GM13977 (cell line): ENCODE measurements around the gene NLGN4Y.

ENCODE experiments used
- DNase-seq: peaks from one replicate; pipeline ENCODE4 v3.0.0; 2012; ENCODE audit warnings: low spot score
- CTCF ChIP-seq: IDR thresholded peaks from 2 replicates; pipeline ENCODE4 v1.5.1; 2012; ENCODE audit warnings: mild to moderate bottlenecking, control low read depth; ENCODE audit not compliant: insufficient read depth; ENCODE audit errors: extremely low read depth, missing control alignments
- in situ Hi-C: fragments of 300-500 bp; cut with MboI; formaldehyde crosslinking; loops from one replicate; pipeline ENCODE4 v1.12.0; 2022; ENCODE audit warnings: low sequenced_read_pairs, low pct_unique_long_range_greater_than_20kb, mixed read lengths, inconsistent platforms; ENCODE audit not compliant: unreplicated experiment

The NLGN4Y gene

GRCh38 chrY:14778208-14778607 is 253.9 kb downstream of the NLGN4Y start:
- in situ Hi-C loops = no loop called here
- TF ChIP-seq CTCF = no peak

GRCh38 chrY:14793104-14793503 is 268.8 kb downstream of the NLGN4Y start:
- no peak for DNase-seq
- TF ChIP-seq CTCF = no peak
- in situ Hi-C loops = no loop called here

More at GRCh38 chrY:14778208-14778607, 253.9 kb downstream of the NLGN4Y start:
- DNase-seq = no peak

DNA sequence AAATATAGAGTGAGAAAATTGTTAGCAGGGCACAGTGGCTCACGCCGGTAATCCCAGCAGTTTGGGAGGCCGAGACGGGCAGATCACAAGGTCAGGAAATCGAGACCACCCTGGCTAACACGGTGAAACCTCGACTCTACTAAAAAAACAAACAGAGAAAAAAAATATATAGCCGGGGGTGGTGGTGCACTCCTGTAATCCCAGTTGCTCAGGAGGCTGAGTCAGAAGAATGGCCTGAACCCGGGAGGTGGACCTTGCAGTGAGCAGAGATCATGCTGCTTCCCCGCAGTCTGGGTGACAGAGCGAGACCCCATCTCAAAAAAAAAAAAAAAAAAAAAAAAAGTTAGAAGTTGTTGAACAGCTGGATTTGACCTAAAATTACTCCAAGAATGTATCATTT is 269.3 kb downstream of the NLGN4Y start:
- DNase-seq = no peak

DNA sequence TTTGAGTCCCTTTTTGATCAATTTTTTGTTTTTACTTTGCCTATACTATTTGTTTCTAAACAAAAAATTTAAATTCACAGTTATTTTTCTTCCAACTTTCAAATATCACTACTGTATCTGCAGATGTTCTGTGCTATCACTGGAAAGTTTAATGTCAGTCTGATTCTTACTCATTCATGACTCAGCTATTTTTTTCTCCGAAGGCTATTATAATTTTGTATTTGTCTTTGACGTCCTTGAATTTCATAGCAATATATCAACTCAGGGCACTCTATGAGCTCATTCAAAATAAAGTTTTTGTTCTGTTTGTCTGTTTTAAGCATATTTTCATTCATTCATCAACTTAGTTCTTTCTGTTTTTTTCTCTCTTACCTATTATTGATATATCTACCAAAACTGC is 273.7 kb downstream of the NLGN4Y start:
- in situ Hi-C loops = no loop called here
- DNase-seq = no peak
- TF ChIP-seq CTCF = no peak

More for the DNA sequence above, 269.3 kb downstream of the NLGN4Y start:
- TF ChIP-seq CTCF = no peak
- in situ Hi-C loops = no loop called here

DNA sequence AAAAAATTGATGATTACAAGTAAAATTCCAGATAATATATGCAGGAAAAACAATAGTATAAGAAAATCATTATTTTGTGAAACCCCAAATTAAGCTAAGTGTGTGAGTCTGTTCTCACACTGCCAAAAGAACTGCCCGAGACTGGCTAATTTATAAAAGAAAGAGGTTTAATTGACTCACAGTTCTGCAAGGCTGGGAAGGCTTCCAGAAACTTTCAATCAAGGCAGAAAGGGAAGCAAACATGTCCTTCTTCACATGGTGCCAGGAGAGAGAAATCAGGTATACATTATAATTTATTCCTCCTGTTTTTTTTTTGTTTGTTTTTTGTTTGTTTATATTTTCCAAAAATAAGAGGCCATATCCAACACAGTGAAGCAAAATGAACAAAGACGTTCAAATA is 276.8 kb downstream of the NLGN4Y start:
- in situ Hi-C loops = no loop called here
- TF ChIP-seq CTCF = no peak
- DNase-seq = no peak

GRCh38 chrY:14802125-14802524 is 277.8 kb downstream of the NLGN4Y start:
- no peak for DNase-seq
- in situ Hi-C loops = no loop called here

More at GRCh38 chrY:14802125-14802524, 277.8 kb downstream of the NLGN4Y start:
- no peak for TF ChIP-seq CTCF
